GM18868 (cell line): Measurements from ENCODE around the gene C16orf95.
"Not testable (repeated sequence)": the region's sequence is repeated elsewhere in the genome, so short reads cannot be mapped to it uniquely, and the experiment has no call there.

Experiments
- ATAC-seq: cut with Tn5 transposase; IDR thresholded peaks from one replicate; pipeline ENCODE4 v1.9.1; 2021; ENCODE audit warnings: mild to moderate bottlenecking, moderate library complexity; ENCODE audit not compliant: unreplicated experiment

Gene C16orf95, protein sequence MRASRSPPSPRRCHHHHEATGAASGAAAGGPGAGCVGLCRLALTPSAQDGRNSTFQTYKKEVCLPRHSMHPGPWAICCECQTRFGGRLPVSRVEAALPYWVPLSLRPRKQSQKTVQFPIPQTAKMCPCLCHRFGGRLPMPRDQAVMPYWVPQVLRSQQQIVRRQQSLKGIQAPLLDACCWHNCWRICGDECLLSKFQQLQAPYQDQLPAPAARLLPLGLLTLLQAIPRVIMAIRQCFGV

DNA sequence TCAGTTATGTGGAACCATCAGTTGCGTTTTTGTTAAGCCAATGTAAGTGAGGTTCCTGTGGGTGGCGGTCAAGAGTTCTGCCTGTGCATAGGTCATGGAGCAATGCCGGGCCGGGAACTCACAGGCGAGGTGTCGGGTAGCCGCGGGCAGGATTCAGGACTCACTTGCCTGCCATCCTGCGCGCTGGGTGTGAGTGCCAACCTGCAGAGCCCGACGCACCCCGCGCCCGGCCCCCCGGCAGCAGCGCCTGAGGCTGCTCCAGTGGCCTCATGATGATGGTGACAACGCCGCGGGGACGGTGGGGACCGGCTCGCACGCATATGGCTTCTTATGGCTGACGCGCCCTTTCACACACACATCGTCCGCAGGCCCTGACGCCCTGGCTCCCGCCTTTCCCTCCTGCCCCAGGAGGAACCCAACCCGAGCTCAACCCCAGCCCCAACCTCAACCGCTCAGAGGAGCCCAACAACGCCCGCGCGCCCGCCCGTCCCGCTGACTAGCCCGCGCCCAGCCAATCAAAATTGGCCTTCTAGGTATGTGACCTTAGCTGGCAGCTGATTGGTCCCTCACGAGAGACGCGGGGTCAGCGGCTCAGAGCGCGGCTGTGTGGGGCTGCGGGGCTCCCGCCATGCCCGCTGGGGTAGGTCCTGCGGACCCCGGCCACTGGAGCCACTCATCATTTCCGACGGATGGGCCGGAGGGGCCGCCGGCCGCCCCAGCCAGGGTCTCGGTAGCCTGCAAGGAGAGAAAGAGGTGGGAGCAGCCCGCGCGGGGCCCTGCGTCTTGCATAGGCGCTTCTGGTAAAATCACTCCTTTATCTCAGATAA, at the start of gene C16orf95:
Gene C16orf95 (minus strand): TSS at position 470 of the 827 bp plus-strand sequence. CDS start 150 bp downstream, at position 320.
- ATAC-seq = peak; percentile 94

DNA sequence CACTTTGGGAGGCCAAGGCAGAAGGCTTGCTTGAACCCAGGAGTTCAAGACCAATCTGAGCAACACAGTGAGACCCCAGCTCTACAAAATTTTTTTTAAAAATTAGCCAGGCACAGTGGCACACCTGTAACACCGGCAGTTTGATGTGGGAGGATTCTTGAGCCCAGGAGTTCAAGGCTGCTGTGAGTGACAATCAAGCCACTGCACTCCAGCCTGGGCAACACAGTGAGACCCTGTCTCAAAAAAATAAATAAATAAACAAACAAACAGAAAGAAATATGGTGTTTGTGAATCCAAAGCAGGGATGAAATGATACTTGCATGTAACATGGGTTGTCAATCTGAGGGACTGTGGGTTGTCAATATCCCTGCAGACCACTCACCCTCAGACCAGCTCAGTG, 49.7 kb upstream of the C16orf95 start:
- no peak for ATAC-seq

DNA sequence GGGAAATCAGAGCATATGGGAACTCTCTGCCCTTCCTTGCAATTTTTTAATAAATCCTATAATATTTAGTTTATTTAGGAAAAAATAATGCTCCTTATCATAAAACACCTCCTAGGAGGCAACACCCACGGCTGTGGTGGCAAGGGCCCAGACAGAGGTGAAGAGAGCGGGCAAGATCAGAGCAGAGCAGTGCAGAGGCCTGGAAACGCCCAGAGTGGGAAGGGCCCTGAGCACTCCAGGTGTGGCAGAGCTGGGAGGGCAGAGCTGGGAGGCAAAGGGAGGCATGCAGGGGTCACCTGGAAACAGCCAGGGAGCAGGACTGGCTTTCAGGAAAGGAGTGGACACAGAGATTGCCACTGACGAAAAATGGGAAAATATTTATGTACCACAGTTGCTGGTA, 49.1 kb upstream of the C16orf95 start:
- ATAC-seq = no peak

DNA sequence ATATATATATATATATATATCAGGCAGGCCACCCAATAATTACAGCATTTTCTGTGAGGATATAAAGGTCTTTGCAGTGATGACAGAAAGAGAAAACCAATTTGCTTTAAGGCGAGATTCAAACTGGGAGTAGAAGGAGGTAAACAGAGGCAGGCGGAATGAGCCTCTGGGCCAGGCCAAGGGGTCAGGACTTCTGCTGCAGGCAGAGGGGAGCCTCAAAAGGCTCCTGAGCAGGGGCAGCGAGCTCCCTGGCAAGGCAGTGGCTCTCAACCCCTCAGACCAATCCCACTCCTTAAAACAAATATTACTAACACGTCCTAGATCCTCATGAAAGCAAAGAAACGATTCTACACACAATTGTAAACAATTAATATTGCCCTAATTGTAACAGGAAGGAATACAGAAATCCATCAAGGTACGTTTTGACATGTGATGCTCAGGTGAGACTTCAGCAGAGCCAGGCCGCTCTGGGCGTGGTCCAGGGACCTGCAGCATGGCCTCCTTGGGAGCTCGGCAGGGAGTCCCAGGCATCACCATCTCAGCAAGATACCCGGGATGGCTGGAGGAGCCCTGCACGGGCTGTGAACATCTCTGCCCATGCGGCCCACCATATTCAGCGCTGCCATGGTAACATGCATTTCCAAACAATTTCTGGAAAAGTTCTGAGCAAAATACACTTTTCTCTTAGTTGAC, 48.0 kb upstream of the C16orf95 start:
- no peak for ATAC-seq

DNA sequence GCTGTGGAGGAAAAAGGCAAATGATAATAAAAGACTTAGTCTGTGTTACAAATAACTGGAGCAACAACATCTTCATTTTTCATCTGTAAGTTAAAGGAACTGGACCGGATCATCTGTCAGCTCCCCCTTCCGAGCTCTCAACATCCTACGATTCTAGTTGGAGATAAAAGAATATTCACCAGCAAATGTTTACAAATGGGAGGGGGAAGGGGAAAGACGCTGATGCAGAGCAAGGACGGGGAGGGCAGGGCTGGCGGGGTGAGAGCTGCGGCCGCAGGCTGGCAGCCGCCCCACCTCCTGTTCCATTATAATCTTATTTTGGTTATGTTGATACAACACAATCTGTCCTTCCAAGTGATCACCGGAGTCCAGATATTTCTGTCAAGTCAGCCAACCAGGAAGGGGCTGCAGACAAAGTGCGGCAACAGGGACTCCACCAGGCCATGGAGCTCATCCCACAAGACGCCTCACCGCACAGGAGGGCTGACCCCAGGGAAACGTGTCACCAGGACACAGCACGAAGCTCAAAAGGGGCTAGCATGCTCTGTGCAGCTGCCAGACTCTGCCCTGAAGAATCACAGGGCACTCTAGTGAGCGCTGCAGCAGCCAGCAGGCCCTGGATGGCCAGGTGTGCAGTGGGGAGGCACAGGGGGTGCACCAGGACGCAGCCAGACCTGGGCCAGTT, 46.7 kb upstream of the C16orf95 start:
- ATAC-seq = no peak

DNA sequence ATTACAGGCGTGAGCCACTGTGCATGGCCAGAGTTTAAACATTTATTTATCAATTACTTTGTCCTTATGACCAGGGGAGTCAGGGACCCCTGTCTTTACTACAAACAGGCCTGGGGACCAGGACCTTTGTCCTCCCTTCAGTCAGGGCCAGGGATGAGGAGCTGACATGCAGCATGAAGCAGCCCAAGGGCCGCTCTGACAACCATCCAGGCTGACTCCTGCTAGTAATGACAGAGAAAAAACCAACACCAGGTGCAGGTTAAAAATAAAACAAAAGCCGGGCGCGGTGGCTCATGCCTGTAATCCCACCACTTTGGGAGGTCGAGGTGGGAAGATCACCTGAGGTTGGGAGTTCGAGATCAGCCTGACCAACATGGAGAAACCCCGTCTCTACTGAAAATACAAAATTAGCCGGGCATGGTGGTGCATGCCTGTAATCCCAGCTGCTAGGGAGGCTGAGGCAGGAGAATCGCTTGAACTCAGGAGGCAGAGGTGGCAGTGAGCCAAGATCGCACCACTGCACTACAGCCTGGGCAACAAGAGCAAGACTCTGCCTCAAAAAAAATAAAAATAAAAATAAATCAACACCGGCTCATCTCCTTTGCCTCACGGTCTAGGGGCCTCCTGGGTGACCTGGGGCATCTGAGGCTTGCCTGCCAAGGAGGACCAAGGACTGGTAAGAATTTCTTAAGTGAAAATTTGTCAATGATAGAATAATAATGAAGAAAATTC, 45.8 kb upstream of the C16orf95 start:
- ATAC-seq = not testable (repeated sequence)

DNA sequence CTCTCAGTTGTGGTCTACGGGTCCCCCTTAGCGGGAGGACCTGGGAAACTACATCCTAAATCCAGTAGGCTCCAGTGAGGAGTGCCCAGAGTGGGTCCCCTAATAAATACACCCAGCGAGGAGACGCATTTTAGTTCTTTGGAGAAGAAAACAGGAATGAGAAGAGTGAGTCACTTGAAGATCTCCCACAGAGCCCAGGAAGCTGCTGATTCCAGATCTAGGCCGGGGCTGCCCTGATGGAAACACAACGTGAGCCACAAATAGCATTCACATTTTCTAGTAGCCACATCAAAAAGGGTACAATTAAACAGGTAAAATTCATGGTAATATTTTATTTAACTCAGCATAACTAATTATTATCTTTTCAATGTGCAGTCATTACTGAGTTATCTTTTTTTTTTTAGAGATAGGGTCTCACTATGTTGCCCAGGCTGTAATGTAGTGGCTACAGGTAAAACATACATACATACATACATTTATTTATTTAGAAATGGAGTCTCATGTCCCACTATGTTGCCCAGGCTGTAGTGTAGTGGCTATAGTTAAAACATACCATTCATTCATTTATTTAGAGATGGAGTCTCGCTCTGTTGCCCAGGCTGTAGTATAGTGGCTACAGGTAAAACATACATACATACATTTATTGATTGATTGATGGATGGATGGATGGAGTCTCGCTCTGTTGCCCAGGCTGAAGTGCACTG, 44.9 kb upstream of the C16orf95 start:
- no peak for ATAC-seq

DNA sequence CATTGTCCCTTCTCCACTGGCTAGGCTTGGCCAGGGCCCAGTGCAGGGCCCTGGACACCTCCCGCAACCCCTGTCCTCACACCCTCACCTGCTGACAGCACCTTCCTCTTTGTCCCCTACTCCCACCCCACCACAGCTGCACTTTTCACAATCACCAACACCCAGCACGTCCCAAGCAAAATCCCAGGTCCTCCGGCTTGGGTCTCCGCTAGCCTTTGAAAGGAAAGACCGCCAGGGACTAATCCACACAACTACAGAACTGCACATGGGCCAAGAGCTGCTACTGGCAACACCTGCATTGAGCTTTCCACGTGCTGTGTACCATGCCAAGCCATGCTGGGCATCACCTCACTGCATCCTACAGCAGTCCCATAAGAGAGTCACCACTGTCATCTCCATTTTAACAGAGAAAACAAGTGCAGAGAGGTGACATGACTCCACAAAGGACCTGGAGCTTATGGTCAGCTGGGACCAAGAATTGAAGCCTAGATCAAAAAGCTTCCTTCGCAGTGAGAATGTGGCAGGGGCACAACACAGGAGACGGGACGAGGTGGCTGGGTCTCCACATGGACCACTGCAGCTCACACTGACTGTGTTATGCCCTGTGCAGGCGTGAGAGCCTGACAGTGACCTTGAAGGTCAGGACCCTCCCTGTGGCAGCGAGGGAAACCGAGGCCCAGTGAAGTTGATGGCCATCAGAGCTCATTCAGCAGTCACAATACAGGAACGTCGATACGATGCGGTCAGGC, 43.8 kb upstream of the C16orf95 start:
- ATAC-seq = no peak

DNA sequence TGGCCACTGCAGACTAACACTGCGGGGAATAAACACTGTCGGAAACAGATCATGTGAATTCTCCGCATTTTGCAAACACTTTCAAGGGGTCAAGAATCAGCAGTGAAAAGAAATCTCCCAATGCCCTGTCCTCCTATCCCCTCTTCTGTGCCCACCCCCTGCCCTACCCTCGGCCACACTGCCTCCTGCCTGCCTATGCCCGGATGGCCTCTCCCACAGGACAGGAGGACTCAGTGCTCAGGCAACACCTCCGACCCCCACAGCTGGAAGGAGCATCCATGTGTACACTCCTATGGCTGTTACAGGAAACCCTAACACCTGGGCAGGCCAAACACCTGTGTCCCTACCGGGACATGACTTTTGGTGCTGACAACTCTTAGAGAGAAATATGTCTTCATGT, 41.9 kb upstream of the C16orf95 start:
- ATAC-seq = no peak

DNA sequence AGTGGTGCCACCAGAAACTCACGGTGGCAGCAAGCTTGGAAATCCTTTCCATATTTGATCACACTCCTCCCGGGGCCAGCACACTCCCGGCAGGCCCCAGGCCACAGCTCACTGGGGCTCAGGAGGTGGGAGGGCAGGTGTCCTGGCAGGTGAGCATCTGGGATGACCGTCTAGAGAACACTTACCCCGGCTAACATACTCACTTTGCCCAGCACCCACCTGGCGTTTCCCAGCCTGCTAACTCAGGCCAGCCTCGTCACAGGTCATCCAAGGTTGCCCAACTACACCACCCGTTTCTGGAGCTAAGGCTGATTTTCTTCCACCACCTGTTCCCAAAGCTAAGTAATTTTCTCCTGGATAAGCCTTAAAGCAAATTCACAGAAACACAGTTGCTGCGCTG, 41.5 kb upstream of the C16orf95 start:
- no peak for ATAC-seq

DNA sequence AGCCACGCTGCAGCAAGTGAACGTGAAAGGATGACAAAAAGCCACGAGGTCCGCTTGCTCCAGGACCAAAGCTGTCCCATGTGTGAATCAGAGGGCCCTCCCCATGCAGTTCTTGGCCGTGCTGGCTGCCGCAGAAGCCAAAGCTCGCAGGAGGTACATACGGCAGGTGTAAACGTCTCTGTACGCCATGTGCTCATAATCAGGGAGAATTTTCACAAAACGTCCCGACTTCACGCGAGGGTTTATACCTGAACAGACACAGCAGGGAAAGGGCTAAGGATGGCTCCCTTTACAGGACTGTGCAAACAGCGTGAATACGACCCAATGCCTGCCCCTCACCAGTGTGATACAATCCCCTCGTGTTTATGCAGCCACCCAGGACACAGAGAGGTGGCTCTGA, 41.1 kb upstream of the C16orf95 start:
- ATAC-seq = no peak

DNA sequence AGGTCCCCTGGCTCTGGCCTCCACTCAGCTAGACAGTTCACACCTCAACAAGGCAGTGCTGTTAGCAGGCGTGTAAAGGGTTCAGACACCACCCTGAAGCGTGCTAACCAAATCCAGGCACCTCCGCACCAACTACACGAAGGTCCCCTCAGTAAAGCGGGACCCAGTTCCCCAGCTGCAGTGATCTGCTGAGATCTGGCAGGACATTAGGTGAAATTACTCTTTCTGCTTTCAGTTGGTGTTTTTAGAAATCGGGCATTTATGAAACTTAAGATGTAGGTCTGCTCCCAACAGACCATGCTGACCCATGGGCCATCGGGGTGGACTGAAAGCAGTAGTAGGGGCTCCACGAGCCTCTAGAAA, 39.3 kb upstream of the C16orf95 start:
- no peak for ATAC-seq

DNA sequence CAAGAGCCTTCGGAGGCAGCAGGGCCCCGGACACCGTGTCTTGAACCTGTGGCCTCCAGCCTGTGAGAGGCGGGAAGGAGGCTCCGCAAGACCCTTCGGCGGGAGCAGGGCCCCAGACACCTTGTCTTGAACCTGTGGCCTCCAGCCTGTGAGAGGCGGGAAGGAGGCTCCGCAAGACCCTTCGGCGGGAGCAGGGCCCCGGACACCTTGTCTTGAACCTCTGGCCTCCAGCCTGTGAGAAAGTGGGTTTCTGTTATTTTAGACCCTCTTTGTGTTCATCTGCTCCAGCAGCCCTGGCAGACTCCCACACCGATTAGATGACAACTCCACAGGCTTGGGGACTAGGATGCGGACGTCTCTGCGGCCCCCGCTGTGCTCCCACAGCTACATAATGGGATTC, 36.4 kb upstream of the C16orf95 start:
- ATAC-seq = no peak

DNA sequence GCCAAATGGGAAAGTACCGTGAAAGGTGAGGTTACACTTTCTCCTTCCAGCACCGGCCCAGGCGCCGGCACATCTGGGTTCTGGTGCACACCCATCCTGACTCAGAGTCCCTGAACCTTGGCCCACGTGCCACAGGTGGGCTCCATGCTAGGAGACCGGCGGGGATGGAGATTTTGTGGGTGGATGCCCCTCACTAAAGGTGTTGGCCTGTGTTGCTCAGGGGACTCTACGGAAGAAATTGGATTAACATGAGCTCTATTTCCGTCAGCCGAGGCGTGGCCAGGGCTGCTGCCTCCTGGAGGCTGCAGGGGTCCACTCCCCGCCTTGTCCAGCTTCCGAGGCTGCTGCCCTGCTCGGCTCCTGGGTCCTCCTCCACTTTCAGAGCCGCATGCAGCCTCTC, 35.6 kb upstream of the C16orf95 start:
- ATAC-seq = no peak

DNA sequence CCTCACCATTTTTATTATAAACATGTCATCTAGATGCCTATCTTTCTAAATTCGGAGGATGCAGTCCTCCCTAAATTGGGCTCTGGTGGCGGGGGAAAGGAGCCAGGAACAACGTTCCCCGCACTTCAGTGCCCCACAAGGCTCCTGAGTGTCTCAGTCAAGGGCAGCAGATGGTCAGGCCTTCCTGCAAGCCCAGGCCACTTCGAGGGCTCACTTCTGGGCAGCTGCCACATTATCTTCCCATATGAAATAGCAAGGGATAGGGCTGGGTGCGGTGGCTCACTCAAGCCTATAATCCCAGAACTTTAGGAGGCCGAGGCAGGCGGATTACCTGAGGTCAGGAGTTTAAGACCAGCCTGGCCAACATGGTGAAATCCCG, 34.1 kb upstream of the C16orf95 start:
- no peak for ATAC-seq

DNA sequence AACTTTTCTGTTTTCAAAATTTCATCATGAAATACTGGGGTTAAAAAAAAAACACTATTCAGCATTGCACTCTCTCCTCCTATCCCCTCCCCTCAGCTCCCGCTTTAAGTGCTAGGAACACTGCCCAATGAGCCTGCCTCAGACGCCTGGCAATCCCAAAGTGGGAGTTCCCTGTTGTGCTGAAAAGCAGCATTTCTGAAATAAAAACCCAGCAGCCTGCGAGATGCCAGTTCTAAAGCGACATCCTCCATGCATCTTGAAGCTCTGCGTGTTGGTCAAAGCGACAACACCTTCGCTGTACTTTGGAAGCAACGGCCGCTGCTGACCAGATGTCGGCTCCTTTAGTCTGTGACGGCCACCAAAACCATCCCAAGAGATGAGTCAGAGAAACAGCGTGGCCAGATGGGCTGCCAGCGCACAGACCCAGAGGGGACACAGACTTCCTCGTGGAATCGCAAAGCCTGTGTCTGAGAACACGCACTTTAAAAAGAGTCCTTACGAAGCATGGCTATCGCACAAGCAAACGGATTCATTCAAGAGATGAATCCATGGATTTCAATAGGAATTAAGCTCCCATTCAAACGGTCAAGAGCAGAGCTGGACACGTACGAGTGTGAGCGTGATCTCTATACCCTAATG, 33.6 kb upstream of the C16orf95 start:
- ATAC-seq = no peak

DNA sequence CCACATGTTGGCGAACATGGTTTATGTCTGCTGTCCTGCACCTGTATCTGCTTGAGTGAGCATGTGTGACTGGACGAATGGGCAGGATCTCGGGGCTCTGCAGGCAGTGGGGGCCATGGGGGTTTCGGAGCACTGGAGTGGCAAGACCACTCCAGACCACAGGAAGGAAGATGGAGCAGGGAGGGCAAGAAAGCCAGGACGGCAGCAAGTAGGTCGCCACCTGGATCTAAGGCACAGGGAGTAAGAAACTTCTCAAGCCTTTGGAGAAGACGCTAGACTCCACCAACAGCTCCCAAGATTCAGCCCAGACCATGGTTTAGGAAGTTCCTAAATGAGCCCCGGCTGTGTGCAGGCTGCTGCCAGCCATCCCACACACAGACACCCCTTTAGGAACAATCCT, 32.8 kb upstream of the C16orf95 start:
- ATAC-seq = no peak

DNA sequence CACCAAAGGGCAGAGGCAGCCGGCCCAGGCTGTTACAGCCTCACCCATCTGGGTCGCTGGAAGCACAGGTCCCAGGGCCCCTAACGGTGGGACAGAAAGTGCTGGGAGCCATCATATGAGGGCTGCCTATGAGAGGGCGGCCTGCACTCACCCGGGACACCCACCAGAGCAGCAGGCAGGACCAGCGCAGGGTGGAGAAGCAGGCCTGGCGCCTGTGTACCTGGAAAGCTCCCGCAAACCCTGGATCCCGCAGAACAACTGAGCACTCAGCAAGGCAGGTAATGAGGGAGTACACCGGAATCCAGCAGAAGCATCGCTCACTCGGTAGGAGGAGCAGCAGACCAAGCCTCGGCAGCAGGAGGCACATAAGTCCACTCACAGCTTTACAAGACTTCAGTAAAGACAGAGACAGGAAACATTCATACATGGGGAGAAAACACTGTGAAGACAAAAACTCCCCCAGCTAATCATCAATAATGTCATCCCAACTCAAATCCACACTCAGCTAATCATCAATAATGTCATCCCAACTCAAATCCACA, 31.5 kb upstream of the C16orf95 start:
- ATAC-seq = no peak
